ENCODE data around the gene ACVR2A.

The ACVR2A gene

GRCh38 chr2:147855977-147856376 lies 11.1 kb downstream of the ACVR2A start:
- DNase-seq, result no peak

- DNase-seq, result no peak
Measured at GRCh38 chr2:147860009-147860408, 15.2 kb downstream of the ACVR2A start.

GRCh38 chr2:147862859-147863516 lies 18.2 kb downstream of the ACVR2A start:
- no peak for DNase-seq

- DNase-seq, result no peak
Measured at GRCh38 chr2:147863835-147864234, 19.0 kb downstream of the ACVR2A start.

- DNase-seq, result no peak
Measured at GRCh38 chr2:147865560-147865959, 20.7 kb downstream of the ACVR2A start.

GRCh38 chr2:147867050-147867449 lies 22.2 kb downstream of the ACVR2A start:
- no peak for DNase-seq

GRCh38 chr2:147869934-147870333 lies 25.1 kb downstream of the ACVR2A start:
- DNase-seq, result no peak

GRCh38 chr2:147872967-147873366 lies 28.1 kb downstream of the ACVR2A start:
- DNase-seq, result no peak

- no peak for DNase-seq
Measured at GRCh38 chr2:147873859-147874483, 29.1 kb downstream of the ACVR2A start.

GRCh38 chr2:147879846-147880245 lies 35.0 kb downstream of the ACVR2A start:
- DNase-seq, result no peak

- DNase-seq, result no peak
Measured at GRCh38 chr2:147882631-147883030, 37.8 kb downstream of the ACVR2A start.

- no peak for DNase-seq
Measured at GRCh38 chr2:147884830-147885229, 40.0 kb downstream of the ACVR2A start.

- no peak for DNase-seq
Measured at GRCh38 chr2:147886136-147886535, 41.3 kb downstream of the ACVR2A start.

GRCh38 chr2:147888680-147889079 lies 43.9 kb downstream of the ACVR2A start:
- no peak for DNase-seq

GRCh38 chr2:147904051-147904450 lies 59.2 kb downstream of the ACVR2A start:
- DNase-seq, result no peak

- DNase-seq, result no peak
Measured at GRCh38 chr2:147909178-147909577, 64.3 kb downstream of the ACVR2A start.

GRCh38 chr2:147910990-147911473 lies 66.2 kb downstream of the ACVR2A start:
- peak; percentile 49 for DNase-seq

GRCh38 chr2:147913701-147914480 lies 69.1 kb downstream of the ACVR2A start:
- DNase-seq, result no peak

GRCh38 chr2:147916067-147916466 lies 71.2 kb downstream of the ACVR2A start:
- no peak for DNase-seq

- DNase-seq, result no peak
Measured at GRCh38 chr2:147916723-147917122, 71.9 kb downstream of the ACVR2A start.

GRCh38 chr2:147917161-147917560 lies 72.3 kb downstream of the ACVR2A start:
- DNase-seq, result no peak

GRCh38 chr2:147923846-147924245 lies 79.0 kb downstream of the ACVR2A start:
- DNase-seq, result no peak

GRCh38 chr2:147924647-147925046 lies 79.8 kb downstream of the ACVR2A start:
- no peak for DNase-seq

- DNase-seq, result no peak
Measured at GRCh38 chr2:147925886-147926285, 81.1 kb downstream of the ACVR2A start.

Data from CD4-positive, alpha-beta T cell treated with Interleukin-6 for 4 hours (primary cell).